HG02973 (cell line): Measurements from ENCODE around the gene COX7A2.

ENCODE experiments used
- ATAC-seq: cut with Tn5 transposase; IDR thresholded peaks from one replicate; pipeline ENCODE4 v1.9.1; 2021; ENCODE audit warnings: moderate library complexity; ENCODE audit not compliant: unreplicated experiment

COX7A2 gene

GRCh38 chr6:75268988-75269354, 25.4 kb upstream of the COX7A2 start:
- ATAC-seq: no peak

GRCh38 chr6:75268121-75268987, 24.8 kb upstream of the COX7A2 start:
- ATAC-seq: no peak

- ATAC-seq: no peak
Observed at GRCh38 chr6:75267461-75267860, 23.9 kb upstream of the COX7A2 start.

GRCh38 chr6:75266716-75267291, 23.2 kb upstream of the COX7A2 start:
- ATAC-seq: peak; percentile 90

- ATAC-seq: no peak
Observed at GRCh38 chr6:75263401-75263750, 19.8 kb upstream of the COX7A2 start.

- no peak for ATAC-seq
Observed at GRCh38 chr6:75262716-75263400, 19.3 kb upstream of the COX7A2 start.

- no peak for ATAC-seq
Observed at GRCh38 chr6:75261299-75261698, 17.7 kb upstream of the COX7A2 start.

- no peak for ATAC-seq
Observed at GRCh38 chr6:75257343-75258087, 13.9 kb upstream of the COX7A2 start.

- no peak for ATAC-seq
Observed at GRCh38 chr6:75250552-75250951, 7.0 kb upstream of the COX7A2 start.

- ATAC-seq: no peak
Observed at GRCh38 chr6:75249837-75250236, 6.2 kb upstream of the COX7A2 start.

- no peak for ATAC-seq
Observed at GRCh38 chr6:75246386-75246785, 2.8 kb upstream of the COX7A2 start.

- peak; percentile 4 for ATAC-seq
Observed at GRCh38 chr6:75244063-75244584, 523 bp upstream of the COX7A2 start.

- no peak for ATAC-seq
Observed at GRCh38 chr6:75236630-75237029, 7.0 kb downstream of the COX7A2 start.

- ATAC-seq: no peak
Observed at GRCh38 chr6:75235271-75235670, 8.3 kb downstream of the COX7A2 start.

GRCh38 chr6:75234126-75234865, 9.3 kb downstream of the COX7A2 start:
- ATAC-seq: no peak

- ATAC-seq: no peak
Observed at GRCh38 chr6:75233092-75233615, 10.4 kb downstream of the COX7A2 start.

- ATAC-seq: no peak
Observed at GRCh38 chr6:75230484-75231325, 12.9 kb downstream of the COX7A2 start.

GRCh38 chr6:75224303-75224926, 19.2 kb downstream of the COX7A2 start:
- ATAC-seq: no peak

- ATAC-seq: no peak
Observed at GRCh38 chr6:75223428-75223827, 20.2 kb downstream of the COX7A2 start.
